GM12878 (cell line): ENCODE data around the gene SLC35E1. TPM values are rescaled to one million over a fixed set of nuclear protein-coding genes. Genes with fewer than 3 reads are reported as not detected.

Source experiments
- BMI1 ChIP-seq: fragments of 450-650 bp; IDR thresholded peaks from 2 replicates; pipeline ENCODE4 v1.6.1; 2016; ENCODE audit warnings: mild to moderate bottlenecking, moderate library complexity, borderline replicate concordance
- CBX3 ChIP-seq: fragments of 200-600 bp; sonication (generic); IDR thresholded peaks from 2 replicates; pipeline ENCODE4 v1.6.1; 2016; ENCODE audit warnings: low read depth, borderline replicate concordance
- E4F1 ChIP-seq: fragments of 450-650 bp; IDR thresholded peaks from 2 replicates; pipeline ENCODE4 v1.6.1; 2018; ENCODE audit warnings: borderline replicate concordance, mild to moderate bottlenecking; ENCODE audit not compliant: partially characterized antibody
- EED ChIP-seq: sonication (generic); IDR thresholded peaks from 2 replicates; pipeline ENCODE4 v1.6.1; 2016; ENCODE audit warnings: antibody characterized with exemption, low read depth
- EGR1 ChIP-seq, 2 experiments: IDR thresholded peaks; 1 replicate in 1 of 2; 2 replicates in 1 of 2; pipeline ENCODE4 v1.6.1; 2011 to 2012; ENCODE audit warnings: low read depth in 2 of 2, low read length in 2 of 2, borderline replicate concordance in 1 of 2, mild to moderate bottlenecking in 1 of 2, moderate library complexity in 1 of 2
- ELK1 ChIP-seq: IDR thresholded peaks from 2 replicates; pipeline ENCODE4 v1.6.1; 2012; ENCODE audit warnings: low read depth, low read length, improper control_type of control experiment
- HDAC6 ChIP-seq: fragments of 200-600 bp; sonication (generic); IDR thresholded peaks from one replicate; pipeline ENCODE4 v1.8.0; 2017; ENCODE audit warnings: antibody characterized with exemption; ENCODE audit not compliant: unreplicated experiment
- HSF1 ChIP-seq: fragments of 150-350 bp; IDR thresholded peaks from 2 replicates; pipeline ENCODE4 v1.6.1; 2014; ENCODE audit warnings: mild to moderate bottlenecking, low read depth, low read length
- IRF3 ChIP-seq: fragments of 450-650 bp; IDR thresholded peaks from 2 replicates; pipeline ENCODE4 v1.6.1; 2014; ENCODE audit warnings: mild to moderate bottlenecking
- JUND ChIP-seq: IDR thresholded peaks from 2 replicates; pipeline ENCODE4 v1.6.1; 2012; ENCODE audit warnings: low read depth, mild to moderate bottlenecking, low read length, improper control_type of control experiment, moderate library complexity
- MXI1 ChIP-seq: fragments of 150-350 bp; IDR thresholded peaks from 2 replicates; pipeline ENCODE4 v1.6.1; 2011; ENCODE audit warnings: low read depth, mild to moderate bottlenecking, inconsistent platforms, low read length, improper control_type of control experiment
- MYC ChIP-seq: IDR thresholded peaks from 2 replicates; pipeline ENCODE4 v1.6.1; 2011; ENCODE audit warnings: mild to moderate bottlenecking, low read length, moderate library complexity, inconsistent platforms; ENCODE audit not compliant: insufficient read depth, insufficient replicate concordance, insufficient read length, severe bottlenecking
- NBN ChIP-seq: fragments of 450-650 bp; IDR thresholded peaks from 2 replicates; pipeline ENCODE4 v1.6.1; 2016
- NFYA ChIP-seq: IDR thresholded peaks from 2 replicates; pipeline ENCODE4 v1.6.1; 2011; ENCODE audit warnings: low read depth, mild to moderate bottlenecking, low read length, improper control_type of control experiment, borderline replicate concordance
- NRF1 ChIP-seq: conservative IDR thresholded peaks from 2 replicates; pipeline ENCODE4 v1.6.1; 2011; ENCODE audit warnings: mild to moderate bottlenecking, low read depth, low read length, improper control_type of control experiment
- PAX5 ChIP-seq: IDR thresholded peaks from 2 replicates; pipeline ENCODE4 v1.6.1; 2011; ENCODE audit warnings: low read depth, low read length, borderline replicate concordance
- POLR2AphosphoS2 ChIP-seq: IDR thresholded peaks from 2 replicates; pipeline ENCODE4 v1.6.1; 2011; ENCODE audit warnings: low read depth, mild to moderate bottlenecking, low read length, improper control_type of control experiment, moderate library complexity
- RCOR1 ChIP-seq: conservative IDR thresholded peaks from 2 replicates; pipeline ENCODE4 v1.6.1; 2012; ENCODE audit warnings: low read depth, low read length, improper control_type of control experiment
- STAT1 ChIP-seq: fragments of 450-650 bp; conservative IDR thresholded peaks from 2 replicates; pipeline ENCODE4 v1.6.1; 2014; ENCODE audit warnings: antibody characterized with exemption, mild to moderate bottlenecking
- SUZ12 ChIP-seq: fragments of 200-600 bp; sonication (generic); IDR thresholded peaks from one replicate; pipeline ENCODE4 v1.6.1; 2018; ENCODE audit warnings: antibody characterized with exemption, mild to moderate bottlenecking; ENCODE audit not compliant: unreplicated experiment
- TBL1XR1 ChIP-seq: IDR thresholded peaks from 2 replicates; pipeline ENCODE4 v1.6.1; 2012; ENCODE audit warnings: low read depth, low read length, improper control_type of control experiment
- YY1 ChIP-seq: IDR thresholded peaks from 2 replicates; pipeline ENCODE4 v1.6.1; 2011; ENCODE audit warnings: low read depth, mild to moderate bottlenecking, low read length
- ZBED1 ChIP-seq: IDR thresholded peaks from 2 replicates; pipeline ENCODE4 v1.6.1; 2016; ENCODE audit warnings: borderline replicate concordance
- ZNF384 ChIP-seq: IDR thresholded peaks from 2 replicates; pipeline ENCODE4 v1.6.1; 2012; ENCODE audit warnings: low read depth, mild to moderate bottlenecking, low read length, improper control_type of control experiment, borderline replicate concordance
- polyA plus RNA-seq, 11 experiments: library from polyadenylated mRNA; depleted of rRNA in 4 of 11; unstranded in 6 of 11; stranded (reverse) in 5 of 11; fragments of >200 nt; fragmentation: Nextera tagmentation in 4 of 11; fragmentation: Illumina TruSeq in 1 of 11; extraction: Ambion mirVana in 4 of 11; extraction: Trizol in 1 of 11; gene quantifications; 1 replicate in 1 of 11; 2 replicates in 10 of 11; pipeline versions ENCODE4 v1.2.1 to v1.2.3, GENCODE V29; 2011 to 2016; ENCODE audit warnings: inconsistent platforms in 2 of 11, missing spikeins in 2 of 11, low read depth in 1 of 11
- total RNA-seq, 4 experiments: library from RNA; depleted of rRNA in 3 of 4; stranded (reverse); fragments of >200 nt in 3 of 4; fragmentation: Illumina TruSeq in 1 of 4; extraction: Trizol in 1 of 4; gene quantifications; 2 replicates each; pipeline versions ENCODE4 v1.2.1 to v1.2.3, GENCODE V29; 2013 to 2021

SLC35E1 gene
- total and polyA plus RNA-seq, 10 of the 15 experiments (the other 5 are each of a cell fraction or from before 2014, with no cell fraction given), result 11.3 to 37.7 (median 22.1) TPM

- TF ChIP-seq POLR2AphosphoS2, result peak; percentile 45; the same call in 1 of the 2 replicates
- peak; percentile 99 for TF ChIP-seq E4F1
- TF ChIP-seq ZBED1, result peak; percentile 28; the same call in 1 of the 2 replicates
- TF ChIP-seq YY1, result peak; percentile 31; the same call in 1 of the 2 replicates
- peak; percentile 93 for TF ChIP-seq MXI1
- no peak for TF ChIP-seq SUZ12
- TF ChIP-seq PAX5, result no peak
- TF ChIP-seq NBN, result 0 out of 2 replicates have a peak, but pooled peaks have one; percentile 22
- TF ChIP-seq IRF3, result no peak
- no peak for TF ChIP-seq HSF1
- TF ChIP-seq MYC, result no peak
- TF ChIP-seq EGR1 (IDR thresholded peaks at IDR 0.05; ENCODE audit: borderline replicate concordance in 1 of 2, low read depth in 2 of 2, low read length in 2 of 2), result no peak
- TF ChIP-seq NRF1, result peak; percentile 55
- peak; percentile 89 for TF ChIP-seq BMI1
- no peak for TF ChIP-seq ZNF384
- 0 out of 2 replicates have a peak, but pooled peaks have one; percentile 28 for TF ChIP-seq RCOR1
- no peak for TF ChIP-seq NFYA
- no peak for TF ChIP-seq STAT1
- no peak for TF ChIP-seq CBX3
- TF ChIP-seq EED, result no peak
- no peak for TF ChIP-seq HDAC6
- TF ChIP-seq TBL1XR1, result no peak; the same call in 1 of the 2 replicates
- TF ChIP-seq JUND, result no peak
- peak; percentile 99 for TF ChIP-seq ELK1
These were observed 29.9 kb downstream of the SLC35E1 start, which contains the start of gene CHERP (continued) for GRCh38 chr19:16542045-16542909.
